ENCODE measurements around the gene SPTBN2.
"Not testable (repeated sequence)": the region's sequence is repeated elsewhere in the genome, so short reads cannot be mapped to it uniquely, and the experiment has no call there.

The SPTBN2 gene

GRCh38 chr11:66724167-66724566, 4.8 kb downstream of the SPTBN2 start:
- DNase-seq (ENCODE audit: low read depth), result not testable (repeated sequence)

- DNase-seq (ENCODE audit: low read depth), result no peak
These were observed 5.3 kb downstream of the SPTBN2 start for GRCh38 chr11:66723693-66724092.

GRCh38 chr11:66722745-66723651, 6.0 kb downstream of the SPTBN2 start:
- no peak for DNase-seq (ENCODE audit: low read depth)

GRCh38 chr11:66721939-66722338, 7.1 kb downstream of the SPTBN2 start:
- no peak for DNase-seq (ENCODE audit: low read depth)

GRCh38 chr11:66720899-66721470, 8.0 kb downstream of the SPTBN2 start:
- no peak for DNase-seq (ENCODE audit: low read depth)

GRCh38 chr11:66720223-66720898, 8.7 kb downstream of the SPTBN2 start:
- no peak for DNase-seq (ENCODE audit: low read depth)

- DNase-seq (ENCODE audit: low read depth), result no peak
These were observed 9.7 kb downstream of the SPTBN2 start for GRCh38 chr11:66719111-66719872.

GRCh38 chr11:66718320-66718971, 10.6 kb downstream of the SPTBN2 start:
- no peak for DNase-seq (ENCODE audit: low read depth)

- no peak for DNase-seq (ENCODE audit: low read depth)
These were observed 11.1 kb downstream of the SPTBN2 start for GRCh38 chr11:66717925-66718319.

- DNase-seq (ENCODE audit: low read depth), result no peak
These were observed 12.0 kb downstream of the SPTBN2 start for GRCh38 chr11:66716996-66717395.

GRCh38 chr11:66715346-66716085, 13.5 kb downstream of the SPTBN2 start:
- DNase-seq (ENCODE audit: low read depth), result no peak

- DNase-seq (ENCODE audit: low read depth), result no peak
These were observed 15.1 kb downstream of the SPTBN2 start for GRCh38 chr11:66713746-66714480.

GRCh38 chr11:66710384-66710930, 18.6 kb downstream of the SPTBN2 start:
- no peak for DNase-seq (ENCODE audit: low read depth)

GRCh38 chr11:66708701-66709100, 20.3 kb downstream of the SPTBN2 start:
- no peak for DNase-seq (ENCODE audit: low read depth)

- no peak for DNase-seq (ENCODE audit: low read depth)
These were observed 20.9 kb downstream of the SPTBN2 start for GRCh38 chr11:66708094-66708493.

GRCh38 chr11:66707486-66707885, 21.5 kb downstream of the SPTBN2 start:
- no peak for DNase-seq (ENCODE audit: low read depth)

GRCh38 chr11:66706989-66707388, 22.0 kb downstream of the SPTBN2 start:
- no peak for DNase-seq (ENCODE audit: low read depth)

- no peak for DNase-seq (ENCODE audit: low read depth)
These were observed 23.3 kb downstream of the SPTBN2 start for GRCh38 chr11:66705587-66706335.

GRCh38 chr11:66704659-66705360, 24.2 kb downstream of the SPTBN2 start:
- no peak for DNase-seq (ENCODE audit: low read depth)

Measured in stimulated activated CD8-positive, alpha-beta memory T cell treated with anti-CD3 and anti-CD28 coated beads, Interleukin-12 subunit alpha, Interleukin-12 subunit beta, amount 100 ng/mL, for 1 hour (primary cell).